OCI-LY3 (cell line): ENCODE results near the gene TBL3.

ENCODE experiments used
- EZH2phosphoT487 ChIP-seq: fragments of 200-600 bp; shearing (Covaris generic); IDR thresholded peaks from 2 replicates; pipeline ENCODE4 v1.6.1; 2018; ENCODE audit warnings: antibody characterized with exemption, mixed run types, low read depth
- TF ChIP-seq, protein P1 (sequence below): fragments of 200-600, 300-600 bp; sonication (generic); IDR thresholded peaks from 2 replicates; pipeline ENCODE4 v1.5.1; 2014; ENCODE audit warnings: antibody characterized with exemption, low read length, low read depth

DNA sequence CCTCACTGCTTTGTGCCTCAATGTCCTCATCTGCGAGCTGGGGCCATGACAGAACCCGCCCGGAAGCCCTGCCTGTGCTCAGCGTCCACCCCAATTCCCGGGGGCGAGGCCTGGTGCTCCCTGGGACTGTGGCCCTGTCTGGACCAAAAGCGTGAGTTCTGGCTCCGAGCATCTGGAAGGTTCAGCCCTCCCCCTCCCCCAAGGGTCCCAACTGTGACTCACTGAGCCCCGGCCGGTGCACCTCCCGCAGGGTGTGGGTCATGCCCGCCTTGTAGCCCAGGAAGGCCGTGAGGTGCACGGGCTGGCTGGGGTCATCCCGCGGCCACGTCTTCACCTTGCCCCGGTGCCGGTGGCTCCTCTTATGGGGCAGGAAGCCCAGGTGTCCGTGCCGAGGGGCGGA is 18.1 kb upstream of the TBL3 start:
- TF ChIP-seq, protein P1, sequence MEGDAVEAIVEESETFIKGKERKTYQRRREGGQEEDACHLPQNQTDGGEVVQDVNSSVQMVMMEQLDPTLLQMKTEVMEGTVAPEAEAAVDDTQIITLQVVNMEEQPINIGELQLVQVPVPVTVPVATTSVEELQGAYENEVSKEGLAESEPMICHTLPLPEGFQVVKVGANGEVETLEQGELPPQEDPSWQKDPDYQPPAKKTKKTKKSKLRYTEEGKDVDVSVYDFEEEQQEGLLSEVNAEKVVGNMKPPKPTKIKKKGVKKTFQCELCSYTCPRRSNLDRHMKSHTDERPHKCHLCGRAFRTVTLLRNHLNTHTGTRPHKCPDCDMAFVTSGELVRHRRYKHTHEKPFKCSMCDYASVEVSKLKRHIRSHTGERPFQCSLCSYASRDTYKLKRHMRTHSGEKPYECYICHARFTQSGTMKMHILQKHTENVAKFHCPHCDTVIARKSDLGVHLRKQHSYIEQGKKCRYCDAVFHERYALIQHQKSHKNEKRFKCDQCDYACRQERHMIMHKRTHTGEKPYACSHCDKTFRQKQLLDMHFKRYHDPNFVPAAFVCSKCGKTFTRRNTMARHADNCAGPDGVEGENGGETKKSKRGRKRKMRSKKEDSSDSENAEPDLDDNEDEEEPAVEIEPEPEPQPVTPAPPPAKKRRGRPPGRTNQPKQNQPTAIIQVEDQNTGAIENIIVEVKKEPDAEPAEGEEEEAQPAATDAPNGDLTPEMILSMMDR, result no peak
- no peak for TF ChIP-seq EZH2phosphoT487
